Neural cell (in vitro differentiated cells): ENCODE data around the gene DPP3. TPM values are rescaled to one million over a fixed set of nuclear protein-coding genes. Genes with fewer than 3 reads are reported as not detected.

Experiments used
- H2AFZ ChIP-seq: fragments of 200-600, 300-800 bp; sonication (generic), shearing (Covaris generic); 2 replicates; pipeline ENCODE4 v1.6.0; 2014; ENCODE audit warnings: low read depth, mild to moderate bottlenecking, antibody characterized with exemption, low read length, moderate library complexity
- H3F3A ChIP-seq: fragments of 200-600 bp; shearing (Covaris generic); 2 replicates; pipeline ENCODE4 v1.6.1; 2016; ENCODE audit warnings: mild to moderate bottlenecking, moderate library complexity, mixed read lengths, antibody characterized with exemption, low read length; ENCODE audit not compliant: insufficient read depth, poor library complexity, severe bottlenecking
- H3K27ac ChIP-seq: fragments of 200-600, 300-800 bp; sonication (generic), shearing (Covaris generic); 2 replicates; pipeline ENCODE4 v1.5.1; 2014; ENCODE audit warnings: mild to moderate bottlenecking, low read length, moderate library complexity
- H3K27me3 ChIP-seq: fragments of 300-800, 200-600 bp; sonication (generic), shearing (Covaris generic); 2 replicates; pipeline ENCODE4 v1.6.0; 2014; ENCODE audit warnings: mild to moderate bottlenecking, low read depth, low read length, moderate library complexity; ENCODE audit not compliant: insufficient read depth
- H3K36me3 ChIP-seq: fragments of 300-800, 200-600 bp; sonication (generic), shearing (Covaris generic); 2 replicates; pipeline ENCODE4 v1.5.1; 2014; ENCODE audit warnings: mild to moderate bottlenecking, antibody characterized with exemption, low read length, moderate library complexity; ENCODE audit not compliant: insufficient read depth
- H3K4me2 ChIP-seq: fragments of 300-800, 200-600 bp; sonication (generic), shearing (Covaris generic); 2 replicates; pipeline ENCODE4 v1.6.0; 2014; ENCODE audit warnings: mild to moderate bottlenecking, low read length
- H3K4me3 ChIP-seq: fragments of 300-800, 200-600 bp; sonication (generic), shearing (Covaris generic); 2 replicates; pipeline ENCODE4 v1.5.1; 2014; ENCODE audit warnings: mild to moderate bottlenecking, low read length, moderate library complexity
- H3K79me2 ChIP-seq: fragments of 200-600 bp; shearing (Covaris generic); replicated peaks from 2 replicates; pipeline ENCODE4 v1.6.0; 2014; ENCODE audit warnings: mild to moderate bottlenecking, low read length, moderate library complexity; ENCODE audit not compliant: insufficient read depth
- H3K9ac ChIP-seq: fragments of 300-800, 200-600 bp; sonication (generic), shearing (Covaris generic); 2 replicates; pipeline ENCODE4 v1.6.1; 2016; ENCODE audit warnings: mild to moderate bottlenecking, low read length, mixed read lengths
- H3K9me2 ChIP-seq: fragments of 200-600 bp; shearing (Covaris generic); 2 replicates; pipeline ENCODE4 v1.6.1; 2016; ENCODE audit warnings: mild to moderate bottlenecking, low read length, mixed read lengths; ENCODE audit not compliant: insufficient read depth
- H3K9me3 ChIP-seq: fragments of 200-600, 300-800 bp; sonication (generic), shearing (Covaris generic); 2 replicates; pipeline ENCODE4 v1.6.1; 2016; ENCODE audit warnings: mild to moderate bottlenecking, mixed run types, low read length, moderate library complexity, mixed read lengths
- H4K20me1 ChIP-seq: fragments of 200-600 bp; shearing (Covaris generic); 2 replicates; pipeline ENCODE4 v1.6.1; 2016; ENCODE audit warnings: mild to moderate bottlenecking, mixed run types; ENCODE audit not compliant: insufficient read depth
- CTCF ChIP-seq: fragments of 450-650 bp; IDR thresholded peaks from 2 replicates; pipeline ENCODE4 v1.5.1; 2014; ENCODE audit warnings: antibody characterized with exemption, mild to moderate bottlenecking, moderate library complexity; ENCODE audit not compliant: poor library complexity, severe bottlenecking
- EP300 ChIP-seq: fragments of 450-650 bp; conservative IDR thresholded peaks from 2 replicates; pipeline ENCODE4 v1.6.1; 2014; ENCODE audit warnings: antibody characterized with exemption, mild to moderate bottlenecking, moderate library complexity; ENCODE audit not compliant: poor library complexity, severe bottlenecking
- EZH2 ChIP-seq: fragments of 200-600, 300-800 bp; shearing (Covaris generic), sonication (generic); IDR thresholded peaks from 2 replicates; pipeline ENCODE4 v1.6.1; 2014; ENCODE audit warnings: antibody characterized with exemption, low read length, borderline replicate concordance, mild to moderate bottlenecking; ENCODE audit not compliant: insufficient read depth, poor library complexity, severe bottlenecking
- MXI1 ChIP-seq: fragments of 450-650 bp; conservative IDR thresholded peaks from 2 replicates; pipeline ENCODE4 v1.6.1; 2014; ENCODE audit warnings: antibody characterized with exemption, mild to moderate bottlenecking; ENCODE audit not compliant: poor library complexity, severe bottlenecking
- POLR2AphosphoS5 ChIP-seq: IDR thresholded peaks from 2 replicates; pipeline ENCODE4 v1.6.1; 2012
- RAD21 ChIP-seq: fragments of 450-650 bp; conservative IDR thresholded peaks from 2 replicates; pipeline ENCODE4 v1.6.1; 2014; ENCODE audit warnings: antibody characterized with exemption, mild to moderate bottlenecking, moderate library complexity
- REST ChIP-seq: IDR thresholded peaks from 2 replicates; pipeline ENCODE4 v1.6.1; 2012; ENCODE audit warnings: borderline replicate concordance
- SMC3 ChIP-seq: fragments of 450-650 bp; conservative IDR thresholded peaks from 2 replicates; pipeline ENCODE4 v1.6.1; 2014; ENCODE audit warnings: antibody characterized with exemption, mild to moderate bottlenecking, moderate library complexity; ENCODE audit not compliant: poor library complexity
- TAF1 ChIP-seq: IDR thresholded peaks from 2 replicates; pipeline ENCODE4 v1.6.1; 2012; ENCODE audit warnings: low read depth
- polyA plus RNA-seq: library from polyadenylated mRNA; depleted of rRNA; stranded (reverse); fragments of >200 nt; gene quantifications from 2 replicates; pipeline ENCODE4 v1.2.3, GENCODE V29; 2014

DPP3 gene
- polyA plus RNA-seq, 1 donor from 2014 or later, result 71.7 TPM

- H2AFZ ChIP-seq, result no peak overlapping the region
- H4K20me1 ChIP-seq, result no peaks in the 10 kb centered on the region
- no peaks in the 10 kb centered on the region for H3K27me3 ChIP-seq
- no peak overlapping the region for H3K27ac ChIP-seq
- H3K9ac ChIP-seq, result no peak overlapping the region
- no peaks in the 10 kb centered on the region for H3K79me2 ChIP-seq
- H3K9me3 ChIP-seq, result no peaks in the 10 kb centered on the region
- no peaks in the 10 kb centered on the region for H3K36me3 ChIP-seq
- H3K9me2 ChIP-seq, result no peaks in the 10 kb centered on the region
- TF ChIP-seq SMC3 (no peak), CTCF (no peak), REST (no peak), MXI1 (no peak), TAF1 (no peak), EP300 (no peak)
- no peak overlapping the region for H3K4me2 ChIP-seq
- no peaks in the 10 kb centered on the region for H3F3A ChIP-seq
- H3K4me3 ChIP-seq, result no peak overlapping the region
Observed at GRCh38 chr11:66550887-66551286, 70.7 kb downstream of the DPP3 start.

- Histone ChIP-seq H3K27me3 (no peaks in the 10 kb centered on the region), H3K4me2 (no peak overlapping the region), H3K9me3 (no peaks in the 10 kb centered on the region), H3F3A (no peaks in the 10 kb centered on the region), H3K9me2 (no peaks in the 10 kb centered on the region), H3K79me2 (no peaks in the 10 kb centered on the region), H2AFZ (no peak overlapping the region), H3K9ac (no peak overlapping the region), H3K36me3 (no peaks in the 10 kb centered on the region), H3K4me3 (no peak overlapping the region), H4K20me1 (no peaks in the 10 kb centered on the region), H3K27ac (no peak overlapping the region)
- TF ChIP-seq SMC3, result no peak
- no peak for TF ChIP-seq CTCF
- TF ChIP-seq TAF1, result no peak
- no peak for TF ChIP-seq MXI1
- TF ChIP-seq REST, result no peak
- TF ChIP-seq POLR2AphosphoS5, result no peak
- no peak for TF ChIP-seq RAD21
- TF ChIP-seq EP300, result no peak
- TF ChIP-seq EZH2, result no peak
Observed at GRCh38 chr11:66554602-66555001, 74.4 kb downstream of the DPP3 start.
